IPS-18c (cell line): ENCODE results near the gene DEFB131B.
"Not testable (repeated sequence)": the region's sequence is repeated elsewhere in the genome, so short reads cannot be mapped to it uniquely, and the experiment has no call there.

Experiments used
- H3K4me3 ChIP-seq: 2 replicates; pipeline ENCODE4 v1.7.0; 2013; ENCODE audit warnings: low read depth, mild to moderate bottlenecking, low read length, moderate library complexity; ENCODE audit not compliant: insufficient read depth
- H3K9me3 ChIP-seq: one replicate; pipeline ENCODE4 v1.6.1; 2013; ENCODE audit warnings: mild to moderate bottlenecking, low read length, moderate library complexity; ENCODE audit not compliant: control insufficient read depth, insufficient read depth

Gene DEFB131B

GRCh38 chr11:71895961-71896360, 17.7 kb downstream of the DEFB131B start:
- H3K4me3 ChIP-seq = no peak overlapping the region
- no peaks in the 10 kb centered on the region for H3K9me3 ChIP-seq

GRCh38 chr11:71901137-71901536, 22.9 kb downstream of the DEFB131B start:
- not testable (repeated sequence) for H3K9me3 ChIP-seq, H3K4me3 ChIP-seq

GRCh38 chr11:71908218-71908617, 30.0 kb downstream of the DEFB131B start:
- Histone ChIP-seq H3K9me3 (no peaks in the 10 kb centered on the region), H3K4me3 (no peak overlapping the region)

GRCh38 chr11:71910775-71911174, 32.5 kb downstream of the DEFB131B start:
- not testable (repeated sequence) for H3K4me3 ChIP-seq, H3K9me3 ChIP-seq

GRCh38 chr11:71911321-71911985, 33.2 kb downstream of the DEFB131B start:
- H3K9me3 ChIP-seq, H3K4me3 ChIP-seq: not testable (repeated sequence)

GRCh38 chr11:71911986-71912340, 33.7 kb downstream of the DEFB131B start:
- H3K9me3 ChIP-seq, H3K4me3 ChIP-seq: not testable (repeated sequence)

- no peak overlapping the region for H3K4me3 ChIP-seq
- no peaks in the 10 kb centered on the region for H3K9me3 ChIP-seq
Observed at GRCh38 chr11:71913756-71914526, 35.7 kb downstream of the DEFB131B start.

GRCh38 chr11:71914617-71915189, 36.5 kb downstream of the DEFB131B start:
- Histone ChIP-seq H3K4me3 (no peak overlapping the region), H3K9me3 (no peaks in the 10 kb centered on the region)

- no peaks in the 10 kb centered on the region for H3K9me3 ChIP-seq
Observed at GRCh38 chr11:71917646-71918140, 39.4 kb downstream of the DEFB131B start.

GRCh38 chr11:71927820-71928736, 49.8 kb downstream of the DEFB131B start, which contains the start of gene XNDC1N:
Gene XNDC1N, minus strand, starts transcription at chr11:71928594. Its CDS starts 5,241 bp downstream, at chr11:71923353.
- Histone ChIP-seq H3K4me3 (peak within 1 kb of the TSS; percentile 61), H3K9me3 (no peaks in the 10 kb centered on the region)

More at GRCh38 chr11:71917646-71918140, 39.4 kb downstream of the DEFB131B start:
- H3K4me3 ChIP-seq = no peak overlapping the region

- peak within 1 kb of the TSS; percentile 61 for H3K4me3 ChIP-seq
Observed at GRCh38 chr11:71928737-71929443, 50.6 kb downstream of the DEFB131B start, which contains the start of gene RNF121. Gene RNF121, plus strand, starts transcription at chr11:71929046. Its CDS starts 16 bp downstream, at chr11:71929062.

GRCh38 chr11:71929491-71929890, 51.2 kb downstream of the DEFB131B start:
- peak overlapping the region; percentile 61 for H3K4me3 ChIP-seq
- H3K9me3 ChIP-seq = no peaks in the 10 kb centered on the region

More at GRCh38 chr11:71928737-71929443, 50.6 kb downstream of the DEFB131B start, which contains the start of gene RNF121:
- H3K9me3 ChIP-seq = no peaks in the 10 kb centered on the region

- Histone ChIP-seq H3K4me3 (no peak overlapping the region), H3K9me3 (no peaks in the 10 kb centered on the region)
Observed at GRCh38 chr11:71930556-71931244, 52.4 kb downstream of the DEFB131B start.

- Histone ChIP-seq H3K4me3 (no peak overlapping the region), H3K9me3 (no peaks in the 10 kb centered on the region)
Observed at GRCh38 chr11:71931245-71931602, 53.0 kb downstream of the DEFB131B start.

GRCh38 chr11:71933141-71933933, 55.1 kb downstream of the DEFB131B start:
- no peaks in the 10 kb centered on the region for H3K9me3 ChIP-seq
- H3K4me3 ChIP-seq = no peak overlapping the region
